ENCODE results near the gene ZBP1.

Gene ZBP1, protein sequence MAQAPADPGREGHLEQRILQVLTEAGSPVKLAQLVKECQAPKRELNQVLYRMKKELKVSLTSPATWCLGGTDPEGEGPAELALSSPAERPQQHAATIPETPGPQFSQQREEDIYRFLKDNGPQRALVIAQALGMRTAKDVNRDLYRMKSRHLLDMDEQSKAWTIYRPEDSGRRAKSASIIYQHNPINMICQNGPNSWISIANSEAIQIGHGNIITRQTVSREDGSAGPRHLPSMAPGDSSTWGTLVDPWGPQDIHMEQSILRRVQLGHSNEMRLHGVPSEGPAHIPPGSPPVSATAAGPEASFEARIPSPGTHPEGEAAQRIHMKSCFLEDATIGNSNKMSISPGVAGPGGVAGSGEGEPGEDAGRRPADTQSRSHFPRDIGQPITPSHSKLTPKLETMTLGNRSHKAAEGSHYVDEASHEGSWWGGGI

GRCh38 chr20:57620274-57620990 lies at the start of gene ZBP1:
Gene ZBP1 (minus strand): TSS chr20:57620426. CDS start chr20:57620295, 131 bp downstream.
- TF ChIP-seq CTCF (conservative IDR thresholded peaks at IDR 0.05): no peak
- no peak within 1 kb of the TSS for H3K27ac ChIP-seq

DNA sequence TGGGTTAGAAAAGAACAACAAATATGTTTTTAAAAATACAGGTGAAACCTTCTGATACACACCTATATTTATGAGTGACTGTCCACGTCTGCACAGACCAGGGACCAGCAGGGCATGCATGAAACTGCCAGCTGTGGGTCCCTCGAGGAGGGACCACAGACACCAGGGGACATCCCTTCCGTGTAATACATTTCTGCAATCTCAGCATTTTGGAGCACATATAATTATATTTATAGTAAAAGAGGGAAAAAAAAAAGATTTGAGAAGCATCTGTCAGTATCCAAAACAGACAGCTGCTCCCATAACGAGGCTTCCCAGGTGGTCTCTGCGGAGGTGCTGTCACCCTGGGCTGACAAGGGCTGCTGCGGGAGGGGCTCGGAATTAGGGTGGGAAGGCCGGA lies 49.4 kb upstream of the ZBP1 start:
- H3K27ac ChIP-seq: peak overlapping the region; percentile 99
- TF ChIP-seq CTCF (conservative IDR thresholded peaks at IDR 0.05): no peak

DNA sequence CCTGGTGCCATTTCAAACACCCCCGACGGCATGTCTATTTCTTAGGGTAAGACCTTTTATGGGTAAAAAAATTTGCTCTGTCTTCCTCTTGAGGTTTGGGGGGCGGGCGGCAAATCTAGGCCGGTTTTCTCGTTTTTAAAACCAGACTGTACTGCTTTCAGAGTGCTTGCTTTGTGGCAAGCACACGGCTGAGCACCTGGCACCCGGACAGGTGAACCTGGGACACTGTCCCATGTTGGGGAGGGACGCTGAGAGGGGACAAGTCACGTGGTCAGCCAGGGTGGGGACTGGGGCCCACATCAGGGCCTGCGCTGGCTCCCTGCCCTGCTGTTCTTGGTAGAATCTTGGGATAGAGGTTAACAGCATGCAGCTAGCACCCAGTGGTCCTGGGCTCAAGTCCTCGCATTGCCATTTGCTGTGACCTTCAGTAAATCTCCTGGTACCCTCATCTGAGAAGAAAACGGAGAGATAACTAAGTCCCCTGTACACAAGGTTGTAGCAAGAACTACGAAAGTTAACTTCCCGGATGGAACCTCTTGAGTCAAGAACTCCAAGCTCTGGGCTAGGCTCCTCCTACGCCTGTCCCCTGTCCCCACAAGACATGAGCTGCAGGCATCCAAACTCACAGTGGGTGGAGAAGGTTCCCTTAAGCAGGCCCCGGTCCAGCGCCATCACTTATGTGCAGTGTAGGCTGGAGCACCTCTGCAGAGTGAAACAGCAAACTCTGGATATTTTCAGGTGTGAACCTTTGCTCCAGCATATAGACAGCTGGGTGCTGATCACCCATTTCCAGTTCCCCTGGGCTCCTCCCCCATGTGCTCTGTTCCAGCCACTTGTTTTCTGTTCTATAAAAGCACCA lies 47.9 kb upstream of the ZBP1 start:
- peak overlapping the region; percentile 99 for H3K27ac ChIP-seq
- TF ChIP-seq CTCF (conservative IDR thresholded peaks at IDR 0.05): no peak

DNA sequence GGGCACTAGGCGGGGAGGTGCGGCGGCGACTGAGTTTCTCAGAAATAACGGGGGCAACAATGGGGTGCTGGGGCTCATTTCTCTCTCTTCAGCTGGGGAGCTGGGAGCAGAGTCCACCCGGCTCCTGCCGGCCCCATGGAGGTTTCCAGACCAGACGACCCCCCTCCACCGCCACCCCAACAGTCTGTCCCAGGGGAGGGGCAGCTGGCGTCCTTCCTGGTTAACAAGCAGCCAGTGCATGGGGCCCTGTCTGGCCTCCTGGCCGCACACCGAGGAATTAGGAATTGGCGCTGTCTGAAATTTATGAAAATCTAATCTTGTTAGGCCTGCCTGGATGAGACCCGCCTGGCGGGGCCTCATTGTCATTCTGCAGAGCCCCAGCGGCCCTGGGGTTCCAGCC lies 47.2 kb upstream of the ZBP1 start:
- no peak for TF ChIP-seq CTCF (conservative IDR thresholded peaks at IDR 0.05)
- peak overlapping the region; percentile 99 for H3K27ac ChIP-seq

GRCh38 chr20:57666834-57667157 lies 46.6 kb upstream of the ZBP1 start:
- no peak for TF ChIP-seq CTCF (conservative IDR thresholded peaks at IDR 0.05)
- peak overlapping the region; percentile 99 for H3K27ac ChIP-seq

GRCh38 chr20:57666106-57666833 lies 46.0 kb upstream of the ZBP1 start:
- TF ChIP-seq CTCF (conservative IDR thresholded peaks at IDR 0.05): no peak
- H3K27ac ChIP-seq: peak overlapping the region; percentile 99
